Lung microvascular endothelial cell (primary cell): ENCODE results near the gene PSG7. TPM values are rescaled to one million over a fixed set of nuclear protein-coding genes. Genes with fewer than 3 reads are reported as not detected.

Experiments
- total RNA-seq: library from RNA; depleted of rRNA; stranded (reverse); fragments of >200 nt; gene quantifications from 2 replicates; pipeline ENCODE4 v1.2.1, GENCODE V29; 2014

The PSG7 gene
- total RNA-seq, 1 donor from 2014 or later = not detected

Other genes starting within 250 kb of the PSG7 start
- gene PSG3, start 196.7 kb downstream of the PSG7 start, total RNA-seq = not detected in 2 replicates
- 0.22 and 0.60 TPM in 2 replicates for gene PSG8, start 171.5 kb downstream of the PSG7 start, total RNA-seq
- gene PSG1, start 57.5 kb downstream of the PSG7 start, total RNA-seq = 0.22 TPM in 1 of 2 replicates, not detected in the other
- gene PSG6, start 19.3 kb downstream of the PSG7 start, total RNA-seq = not detected in 2 replicates
- gene PSG11, start 89.3 kb upstream of the PSG7 start, total RNA-seq = not detected in 2 replicates
- not detected in 2 replicates for gene PSG2, start 145.5 kb upstream of the PSG7 start, total RNA-seq
- gene PSG5, start 249.3 kb upstream of the PSG7 start, total RNA-seq = not detected in 2 replicates